Right lung (tissue), 5 donors: ENCODE measurements around the gene GMCL2. TPM values are rescaled to one million over a fixed set of nuclear protein-coding genes. Genes with fewer than 3 reads are reported as not detected.
A peak's percentile ranks its signal among the peaks of the same experiment; 100 is the strongest.

Source experiments
- DNase-seq, 2 donors: peaks; one replicate each; pipeline ENCODE4 v3.0.0-alpha.2; 2013
- polyA plus RNA-seq, 5 donors: library from polyadenylated mRNA; unstranded; fragments of 120-200 nt; gene quantifications; one replicate each; pipeline versions ENCODE4 v1.2.1 to v1.2.3, GENCODE V29; 2013; ENCODE audit warnings: inconsistent platforms in 1 of 5, low replicate concordance in 1 of 5; ENCODE audit not compliant: insufficient read length in 5 of 5, insufficient read depth in 1 of 5

GMCL2 gene
- polyA plus RNA-seq, 5 donors: not detected

DNA sequence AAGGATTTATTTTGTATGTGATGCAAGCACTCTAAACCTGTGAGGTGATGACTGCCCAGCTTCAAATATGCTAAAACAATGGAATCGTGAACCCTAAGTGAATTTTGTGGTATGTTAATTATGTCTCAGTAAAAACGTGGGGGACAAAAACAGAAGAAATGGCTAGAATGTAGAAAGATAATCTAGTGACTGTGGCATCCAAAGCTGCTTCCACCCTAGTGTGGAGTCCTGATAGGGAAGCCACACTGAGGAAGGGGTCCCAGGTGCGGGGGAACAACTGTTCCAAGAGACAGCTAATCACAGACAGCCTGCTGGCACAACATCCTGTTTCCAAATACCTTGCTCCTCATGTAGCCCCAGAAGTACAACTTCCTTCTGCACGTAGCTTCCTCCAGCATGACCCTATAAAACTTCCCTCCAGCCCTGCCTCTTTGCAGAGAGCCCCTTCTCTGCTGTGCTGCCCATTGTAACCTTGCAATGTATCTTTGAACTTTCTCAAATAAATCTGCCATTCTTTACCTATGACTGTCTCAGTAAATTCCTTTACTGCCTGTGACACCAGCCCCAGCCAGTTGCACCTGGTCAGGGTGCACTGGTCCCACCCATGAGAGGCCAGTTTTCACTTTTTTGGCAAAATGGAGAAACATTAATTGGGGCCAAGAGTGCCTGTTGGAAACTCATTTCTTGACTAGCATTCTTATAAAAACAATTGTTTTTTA is 4.9 kb downstream of the GMCL2 start:
- DNase-seq: no peak

DNA sequence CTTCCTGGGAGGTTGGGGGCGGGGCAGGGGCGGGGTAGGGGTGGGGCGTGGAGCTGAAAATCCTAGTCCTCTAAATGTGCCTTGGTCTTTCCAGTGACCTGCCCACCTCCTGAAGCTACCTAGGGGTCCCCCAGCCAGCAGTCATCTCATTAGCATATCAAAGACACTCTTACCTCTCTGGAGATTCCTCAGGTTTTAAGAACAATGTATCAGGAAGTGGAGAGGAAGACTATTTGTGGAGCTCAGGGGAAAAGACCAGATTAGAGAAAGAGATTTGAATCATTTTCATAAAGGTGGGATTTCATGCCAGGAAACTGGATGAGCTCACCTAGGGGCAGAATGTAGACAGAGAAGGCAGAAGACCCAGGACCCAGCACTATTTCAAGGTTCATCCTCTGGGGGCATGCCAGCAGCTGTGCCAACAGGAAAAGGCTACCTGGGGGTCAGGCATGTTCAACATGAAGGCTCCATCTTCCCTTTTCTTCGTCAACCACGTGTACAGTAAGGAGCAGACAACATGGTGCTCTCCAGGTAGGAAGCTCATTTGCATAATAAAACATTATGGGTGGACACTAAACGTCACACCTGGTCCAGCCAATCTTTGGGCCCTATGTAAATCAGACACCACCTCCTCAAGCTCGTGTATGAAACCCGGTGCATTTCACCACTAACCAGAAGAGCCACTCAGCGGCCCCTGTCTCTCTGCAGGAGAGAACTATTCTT is 6.9 kb downstream of the GMCL2 start:
- no peak for DNase-seq

DNA sequence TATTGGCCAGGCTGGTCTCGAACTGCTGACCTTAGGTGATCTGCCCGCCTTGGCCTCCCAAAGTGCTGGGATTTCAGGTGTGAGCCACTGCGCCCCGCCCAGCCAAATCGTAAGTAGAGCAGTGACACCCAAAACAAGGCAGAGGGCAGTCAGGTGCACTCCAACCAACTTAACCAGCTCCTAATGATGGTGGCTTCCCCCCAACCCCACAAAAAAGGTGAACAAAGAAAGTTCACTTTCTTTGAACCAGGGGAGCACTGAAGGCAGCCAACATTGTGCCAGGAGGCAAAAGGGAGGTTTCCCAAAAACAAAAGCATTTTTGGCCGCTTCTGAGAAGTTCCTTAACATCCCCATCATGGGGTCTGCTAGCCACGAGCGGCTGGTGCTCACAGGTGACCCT is 9.6 kb downstream of the GMCL2 start:
- no peak for DNase-seq

DNA sequence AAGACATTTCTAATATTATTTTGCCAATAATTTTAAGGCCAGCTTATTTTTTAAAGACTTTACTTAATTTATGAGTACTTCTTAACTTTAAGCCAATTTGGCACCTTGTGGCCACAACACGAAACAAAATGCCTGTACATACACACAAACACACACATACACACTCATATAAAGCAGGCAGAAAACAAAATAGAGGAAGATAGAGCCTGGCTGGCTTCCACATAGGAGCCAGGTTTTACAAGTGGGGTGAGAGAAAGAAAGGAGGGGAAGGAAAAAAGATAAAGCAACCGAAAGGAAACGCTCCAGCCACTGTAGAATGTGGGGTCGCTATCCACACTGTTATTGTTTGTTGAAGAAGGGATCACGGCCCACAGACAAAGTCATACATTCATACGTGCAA is 10.4 kb downstream of the GMCL2 start:
- DNase-seq: no peak

DNA sequence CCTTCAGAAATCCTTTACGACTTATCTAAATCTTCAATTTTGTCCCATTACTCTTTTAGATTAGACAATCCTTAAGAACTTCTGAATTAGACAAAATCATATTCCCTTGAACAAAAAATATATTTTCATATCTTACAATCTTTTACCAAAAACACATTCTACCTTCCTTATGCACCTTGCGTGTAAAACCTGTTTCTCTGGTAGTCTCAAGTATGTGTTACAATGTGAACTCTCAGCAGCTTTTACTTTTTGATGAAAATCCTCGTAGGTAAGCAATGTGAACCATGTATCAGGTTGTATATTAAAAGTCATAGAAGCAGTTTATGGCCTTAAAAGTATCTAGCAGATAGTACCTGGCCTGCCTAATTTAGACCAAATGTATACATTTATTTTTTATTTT is 12.7 kb downstream of the GMCL2 start:
- DNase-seq: peak in 1 of 2 donors; percentile 31

DNA sequence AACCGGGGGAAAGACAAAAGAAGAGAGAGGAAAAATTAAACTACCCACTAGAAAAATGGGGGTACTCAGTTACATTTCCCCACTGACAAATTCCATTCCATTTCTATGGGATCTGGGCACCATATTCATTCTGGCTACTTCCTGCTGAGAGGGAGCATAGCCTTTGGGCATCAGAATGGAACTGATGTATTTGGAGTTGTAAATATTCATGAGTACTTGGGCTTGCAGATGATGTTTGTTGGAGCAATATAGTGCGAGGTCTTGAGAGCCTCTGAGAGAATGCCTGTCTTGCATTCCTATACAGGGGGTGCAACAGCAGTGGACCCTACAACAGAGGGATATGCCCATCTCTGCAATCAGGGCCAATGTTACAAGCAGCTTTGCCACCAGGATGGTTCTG is 16.7 kb downstream of the GMCL2 start:
- DNase-seq: no peak

DNA sequence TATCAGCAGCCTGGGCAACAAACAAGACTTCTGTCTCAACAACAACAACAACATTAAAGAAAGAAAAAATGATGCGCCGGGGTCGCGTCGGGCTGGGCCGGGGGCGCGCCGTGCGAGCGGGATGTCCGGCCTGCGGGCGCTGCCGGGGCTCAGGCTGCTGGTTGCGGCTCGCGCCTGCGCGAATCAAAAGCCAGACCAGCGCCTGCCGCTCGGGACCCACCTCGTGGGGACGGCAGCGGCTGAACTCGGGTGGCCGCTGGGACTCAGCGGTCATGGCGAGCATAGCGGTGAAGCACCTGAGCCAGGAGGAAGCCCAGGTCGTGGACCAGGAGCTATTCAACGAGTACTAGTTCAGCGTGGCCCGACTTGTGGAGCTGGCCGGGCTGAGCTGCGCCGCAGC is 21.6 kb downstream of the GMCL2 start:
- DNase-seq: no peak

DNA sequence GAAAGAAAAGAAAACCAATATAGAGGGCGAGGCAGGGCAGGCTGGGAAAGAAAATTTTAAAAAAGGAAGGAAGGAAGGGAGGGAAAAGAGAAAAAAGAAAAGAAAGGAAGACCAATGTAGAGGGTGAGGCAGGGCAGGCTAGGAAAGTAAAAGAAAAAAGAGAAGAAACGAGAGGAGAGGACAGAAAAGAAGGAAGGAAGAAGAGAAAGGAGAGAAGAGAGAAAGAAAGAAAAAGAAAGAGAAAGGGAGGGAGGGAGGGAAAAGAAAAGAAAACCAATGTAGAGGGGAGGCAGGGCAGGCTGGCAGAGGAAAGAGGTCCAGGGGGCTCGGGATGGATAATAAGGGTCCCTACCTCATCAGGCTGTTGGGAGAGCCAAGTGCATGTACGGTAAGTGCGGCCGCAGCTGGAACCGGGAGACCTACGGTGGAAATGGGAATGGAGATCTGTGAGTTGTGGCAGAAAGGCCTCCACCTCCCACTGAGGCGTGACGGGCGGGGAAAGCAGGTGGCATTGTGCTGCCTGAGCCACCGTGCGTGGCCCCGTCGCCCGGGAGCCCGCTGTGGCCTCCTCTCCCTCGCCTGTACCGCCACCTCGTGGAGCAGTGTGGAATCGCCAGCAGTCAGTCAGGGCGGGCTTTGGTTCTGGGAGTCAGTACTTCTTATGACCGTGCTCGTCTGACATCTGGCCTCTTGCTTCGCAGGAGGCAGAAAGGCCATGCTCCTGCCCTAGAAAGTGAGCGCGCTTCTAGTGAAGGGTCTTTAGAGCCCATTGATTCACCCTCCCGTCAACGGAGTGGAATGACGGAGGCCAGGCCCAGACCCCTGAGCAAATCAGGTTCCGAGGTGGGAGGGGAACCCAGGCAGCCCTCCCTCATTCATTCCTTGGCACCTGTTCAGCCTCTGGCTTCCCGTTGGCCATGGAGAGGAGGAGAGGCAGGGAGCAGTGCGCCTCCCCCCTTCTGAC is 23.1 kb downstream of the GMCL2 start:
- DNase-seq: peak; percentile 62 to 73

DNA sequence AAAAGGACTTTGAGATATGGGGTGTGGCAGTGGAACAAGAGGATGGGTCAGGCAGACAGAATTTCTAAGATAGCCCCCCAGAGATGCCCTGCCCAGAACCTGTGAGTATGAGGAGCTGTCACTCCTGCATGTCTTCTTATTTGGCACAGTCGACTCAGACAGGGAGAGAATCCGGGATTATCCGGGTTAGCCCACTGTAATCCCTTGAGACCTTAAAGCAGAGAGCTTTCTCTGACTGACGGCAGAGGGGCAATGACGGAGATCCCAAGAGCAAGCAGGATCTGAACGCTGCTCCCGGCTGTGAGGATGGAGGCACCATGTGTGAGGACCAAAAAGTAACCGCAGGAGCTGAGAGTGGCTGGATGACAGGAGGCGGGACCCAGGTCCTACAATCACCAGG is 24.7 kb downstream of the GMCL2 start:
- no peak for DNase-seq

DNA sequence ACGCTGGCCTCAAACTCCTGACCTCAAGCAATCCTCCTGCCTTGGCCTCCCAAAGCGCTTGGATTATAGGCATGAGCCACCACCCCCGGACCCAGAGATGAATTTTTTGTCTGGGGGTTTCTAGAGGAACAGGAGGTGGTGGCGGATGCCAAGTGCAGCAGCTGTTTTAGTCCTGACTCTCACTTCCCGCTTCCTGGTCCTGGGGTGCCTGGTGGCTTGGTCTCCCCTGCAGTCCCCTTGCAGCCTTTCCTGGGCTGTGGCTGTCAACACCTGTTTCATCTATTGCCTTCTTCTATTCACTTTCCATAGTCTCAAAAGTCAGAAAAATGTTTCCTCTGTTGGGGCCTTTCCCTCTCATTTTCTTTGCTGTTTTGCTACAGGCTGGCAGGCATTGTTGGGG is 27.0 kb downstream of the GMCL2 start:
- no peak for DNase-seq

DNA sequence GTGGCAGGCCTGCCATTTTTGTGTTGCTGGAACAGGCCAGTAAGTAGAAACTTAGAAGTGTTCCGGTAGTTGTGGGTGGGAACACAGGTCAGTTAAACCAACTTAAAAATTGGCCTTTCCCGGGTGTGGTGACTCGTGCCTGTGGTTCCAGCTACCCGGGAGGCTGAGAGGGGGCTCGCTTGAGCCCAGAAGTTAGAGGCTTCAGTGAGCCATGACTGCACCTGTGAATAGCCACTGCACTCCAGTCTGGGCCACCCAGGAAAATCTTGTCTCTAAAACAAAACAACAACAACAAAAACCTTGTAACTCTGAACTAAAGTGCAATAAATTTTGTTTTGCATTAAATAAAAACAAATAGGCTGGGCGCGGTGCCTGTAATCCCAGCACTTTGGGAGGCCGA is 32.1 kb downstream of the GMCL2 start:
- DNase-seq: no peak

DNA sequence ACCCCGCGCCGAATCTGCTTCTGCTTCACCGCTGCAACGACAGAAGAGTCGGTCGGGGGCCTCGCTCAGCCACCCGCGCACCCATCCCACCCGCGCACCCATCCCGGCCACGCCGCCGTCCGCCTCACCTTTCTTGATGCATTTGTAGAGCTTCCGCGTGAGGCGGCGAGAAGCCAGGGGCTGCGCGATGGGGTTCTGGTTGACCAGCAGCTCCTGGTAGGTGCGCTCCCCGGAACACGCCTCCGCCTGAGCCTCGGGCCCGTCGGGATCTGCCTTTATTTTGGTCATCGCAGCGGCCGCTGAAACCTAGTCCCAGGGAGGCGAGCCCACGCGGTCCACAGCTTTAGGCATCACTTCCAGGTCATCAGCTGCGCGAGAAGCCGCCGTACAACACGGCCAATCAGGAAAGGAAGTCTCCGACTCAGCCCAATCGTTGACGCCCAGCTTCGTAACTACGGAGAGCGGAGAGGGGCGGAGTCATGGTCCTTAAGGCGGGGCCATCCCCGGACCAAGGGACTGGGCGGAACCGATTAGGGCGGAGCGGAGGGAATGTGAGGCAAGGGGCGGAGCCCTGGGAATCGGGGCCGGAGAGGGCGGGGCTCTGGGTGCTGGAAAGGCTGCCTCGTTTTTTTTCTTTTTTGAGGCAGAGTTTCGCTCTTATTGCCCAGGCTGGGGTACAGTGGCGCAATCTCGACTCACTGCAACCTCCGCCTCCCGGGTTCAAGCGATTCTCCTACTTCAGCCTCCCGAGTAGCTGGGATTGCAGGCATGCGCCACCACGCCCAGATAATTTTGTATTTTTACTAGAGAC is 33.4 kb downstream of the GMCL2 start, which contains the start of gene NHP2:
Gene NHP2 (minus strand): TSS at position 356 of the 811 bp plus-strand sequence. CDS start 68 bp downstream, at position 288.
- peak; percentile 97 to 98 for DNase-seq

DNA sequence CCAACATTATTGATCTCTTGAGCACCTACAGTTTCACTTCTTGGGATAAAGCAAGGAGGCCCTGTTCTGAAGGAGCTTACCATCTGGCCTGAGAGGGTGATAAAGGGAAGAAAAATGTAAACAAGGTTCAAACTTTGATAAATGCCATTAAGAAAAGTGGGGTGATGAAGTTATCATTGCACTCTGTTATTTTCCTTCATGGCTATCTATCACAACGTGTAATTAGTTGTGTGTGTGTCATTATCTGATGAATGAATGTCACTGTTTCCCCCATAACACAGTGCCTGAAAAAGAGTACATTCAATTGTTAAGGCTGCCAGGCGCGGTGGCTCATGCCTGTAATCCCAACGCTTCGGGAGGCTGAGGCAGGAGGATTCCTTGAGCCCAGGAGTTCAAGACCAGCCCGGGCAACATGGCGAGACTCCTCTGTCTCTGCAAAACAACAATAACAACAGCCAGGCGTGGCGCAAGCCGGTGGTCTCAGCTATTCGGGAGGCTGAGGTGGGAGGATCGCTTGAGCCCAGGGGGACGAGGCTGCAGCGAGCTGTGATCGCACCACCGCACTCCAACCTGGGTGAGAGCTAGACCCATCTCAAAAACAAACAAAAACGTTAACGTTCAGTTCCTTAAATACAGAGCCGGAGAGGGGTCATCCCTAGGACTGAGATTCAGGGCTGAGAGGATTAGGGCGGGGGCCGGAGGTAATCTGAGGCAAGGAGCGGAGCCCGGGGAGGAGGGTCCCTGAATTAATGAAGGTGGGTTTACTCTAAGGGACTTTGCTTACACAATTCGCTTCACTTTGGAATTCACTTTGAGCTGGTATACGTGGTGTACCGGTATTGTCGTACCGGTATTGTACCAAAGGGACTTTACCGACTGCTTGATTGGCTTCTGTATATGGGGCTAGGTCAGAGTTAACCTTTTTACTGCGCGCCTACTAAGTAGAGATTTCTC is 34.4 kb downstream of the GMCL2 start:
- DNase-seq: no peak

DNA sequence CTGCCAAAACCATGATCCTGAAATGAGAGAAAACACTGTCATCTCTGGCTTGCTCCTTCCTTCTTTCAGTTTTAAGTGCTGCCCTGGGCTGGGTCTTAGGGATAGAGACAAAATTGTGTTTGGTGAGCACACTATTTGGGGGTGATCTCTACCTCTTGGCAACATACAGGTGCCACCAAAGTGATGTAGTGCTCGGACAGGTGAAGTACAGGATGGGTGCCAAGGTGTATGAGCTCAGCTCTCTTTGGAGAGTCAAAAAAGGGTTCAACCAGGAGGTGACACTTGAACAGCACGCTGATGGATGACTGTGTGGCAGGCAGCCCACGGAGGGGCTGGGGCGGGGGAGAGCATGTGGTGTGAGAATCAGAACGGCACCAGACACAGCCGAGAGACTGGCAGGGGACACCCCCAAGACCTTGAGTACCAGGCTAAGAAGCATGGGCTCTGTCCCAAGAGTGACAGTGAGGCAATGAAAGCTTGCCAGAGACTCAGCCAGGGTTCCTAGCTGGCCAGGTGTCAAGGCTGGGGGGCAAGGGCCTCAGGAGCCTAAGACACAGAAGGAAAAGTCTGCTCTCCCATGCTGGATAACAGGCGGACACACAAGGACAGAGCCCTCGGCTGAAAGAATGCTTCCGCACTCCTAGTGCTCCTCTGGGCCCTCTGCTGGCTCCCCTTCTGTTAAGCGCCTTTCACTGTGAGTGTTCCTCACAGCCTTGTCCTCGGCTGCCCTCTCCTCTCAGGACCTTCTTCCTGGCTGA is 36.0 kb downstream of the GMCL2 start:
- DNase-seq: no peak

DNA sequence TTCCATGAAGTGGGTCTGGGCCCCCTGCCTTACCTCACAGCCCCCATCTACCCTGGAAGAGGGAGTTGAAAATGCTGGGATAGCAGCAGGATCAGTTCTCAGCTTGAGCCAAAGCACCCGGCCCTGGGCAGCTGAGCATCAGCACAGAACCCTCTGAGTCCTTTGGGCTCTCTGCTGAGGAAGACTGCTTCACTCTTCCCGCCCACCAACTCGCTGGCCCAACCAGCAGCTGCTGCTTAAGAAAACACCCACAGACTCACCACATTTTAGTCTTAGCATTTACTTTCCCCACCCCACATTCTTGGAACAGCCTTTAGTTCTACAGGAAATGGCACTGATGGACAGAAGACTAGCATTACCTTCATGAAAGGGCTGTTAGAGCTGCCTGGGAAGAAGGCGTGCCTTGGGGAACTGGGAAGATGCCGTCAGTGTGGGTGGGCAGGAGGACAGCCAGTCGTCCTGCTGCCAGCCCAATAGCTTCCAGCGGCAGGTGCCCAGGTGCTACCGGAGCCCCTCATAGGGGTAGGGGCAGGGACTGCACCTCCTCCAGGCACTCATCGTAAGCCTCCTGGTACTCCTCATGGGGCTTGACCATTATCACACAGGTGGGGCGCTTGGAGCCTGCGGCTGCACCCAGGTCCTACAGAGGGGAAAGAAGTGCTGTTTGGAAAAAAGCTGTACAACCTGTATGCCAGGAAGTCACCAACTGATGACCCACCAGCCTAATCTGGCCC is 37.8 kb downstream of the GMCL2 start:
- DNase-seq: no peak

DNA sequence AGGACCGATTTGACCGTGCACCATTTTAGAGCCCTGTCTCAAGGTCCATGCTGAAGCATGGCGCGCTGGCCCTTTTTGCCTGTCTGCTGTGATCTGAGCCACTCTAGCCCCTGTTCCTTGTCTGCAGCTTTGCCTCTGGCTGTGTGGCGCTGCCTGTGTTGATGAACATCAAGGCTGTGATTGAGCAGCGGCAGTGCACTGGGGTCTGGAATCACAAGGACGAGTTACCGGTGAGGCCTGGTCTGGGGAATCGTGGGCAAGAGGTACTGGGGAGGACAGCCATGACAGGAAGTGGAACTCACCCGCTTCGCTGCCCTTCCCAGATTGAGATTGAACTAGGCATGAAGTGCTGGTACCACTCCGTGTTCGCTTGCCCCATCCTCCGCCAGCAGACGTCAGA is 39.8 kb downstream of the GMCL2 start:
- DNase-seq: no peak

DNA sequence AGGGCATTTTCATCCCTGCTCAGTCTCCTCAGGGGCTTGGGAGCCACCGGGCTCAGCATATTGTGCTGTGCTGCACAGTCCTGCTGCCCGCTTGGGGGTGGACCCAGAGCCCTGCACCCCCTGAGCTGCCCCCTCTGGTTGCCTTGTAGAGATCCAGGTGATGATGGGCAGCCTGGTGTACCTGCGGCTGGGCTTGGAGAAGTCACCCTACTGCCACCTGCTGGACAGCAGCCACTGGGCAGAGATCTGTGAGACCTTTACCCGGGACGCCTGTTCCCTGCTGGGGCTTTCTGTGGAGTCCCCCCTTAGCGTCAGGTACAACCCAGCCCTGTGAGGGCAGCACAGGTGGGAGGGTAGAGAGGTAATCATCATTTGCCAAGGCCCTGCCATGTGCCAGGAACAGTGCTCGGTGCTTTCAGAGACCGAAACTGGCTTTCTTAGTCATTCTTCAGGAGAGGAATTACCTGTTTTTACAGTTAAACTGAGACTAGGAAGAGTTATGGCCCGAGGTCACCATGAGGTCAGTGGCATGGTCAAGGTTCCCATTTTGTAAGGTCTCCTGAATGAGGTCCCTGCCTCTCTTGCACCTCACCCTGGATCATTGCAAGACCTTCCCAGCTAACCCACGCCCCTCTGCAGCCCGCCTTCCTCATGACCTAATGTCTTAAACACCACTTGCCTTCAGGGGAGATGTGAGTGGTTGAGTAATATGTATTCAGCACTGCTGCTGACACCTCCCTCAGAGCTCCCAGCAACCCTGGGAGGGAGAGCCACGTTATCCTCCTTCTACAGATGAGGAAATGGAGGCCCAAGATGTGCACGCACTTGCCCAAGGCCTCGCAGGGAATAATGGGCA is 41.0 kb downstream of the GMCL2 start:
- DNase-seq: peak in 1 of 2 donors; percentile 21

DNA sequence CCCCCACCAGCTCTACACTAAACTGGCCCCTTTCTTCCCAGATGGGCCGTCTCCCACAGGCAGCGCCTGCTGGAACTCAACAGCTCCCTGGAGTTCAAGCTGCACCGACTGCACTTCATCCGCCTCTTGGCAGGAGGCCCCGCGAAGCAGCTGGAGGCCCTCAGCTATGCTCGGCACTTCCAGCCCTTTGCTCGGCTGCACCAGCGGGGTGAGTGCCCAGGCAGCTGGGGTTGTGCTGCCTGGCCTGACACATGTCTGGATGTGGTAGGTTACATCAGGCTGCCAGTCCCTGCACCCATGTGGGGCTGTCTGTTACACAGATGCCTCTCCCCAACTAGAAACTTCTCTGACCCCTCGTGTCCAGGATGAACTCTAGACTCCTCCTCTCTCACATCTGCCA is 43.3 kb downstream of the GMCL2 start:
- DNase-seq: peak; percentile 77 to 80
